SIG-M5 treated with dmso at 0.1 percent for 504 hours (cell line): ENCODE results near the gene PARN.
"Not testable (repeated sequence)": the region's sequence is repeated elsewhere in the genome, so short reads cannot be mapped to it uniquely, and the experiment has no call there.

Source experiments
- DNase-seq: peaks from one replicate; lab custom pipeline; 2025; ENCODE audit not compliant: unreplicated experiment; lab: John Stamatoyannopoulos, UW

Gene PARN

DNA sequence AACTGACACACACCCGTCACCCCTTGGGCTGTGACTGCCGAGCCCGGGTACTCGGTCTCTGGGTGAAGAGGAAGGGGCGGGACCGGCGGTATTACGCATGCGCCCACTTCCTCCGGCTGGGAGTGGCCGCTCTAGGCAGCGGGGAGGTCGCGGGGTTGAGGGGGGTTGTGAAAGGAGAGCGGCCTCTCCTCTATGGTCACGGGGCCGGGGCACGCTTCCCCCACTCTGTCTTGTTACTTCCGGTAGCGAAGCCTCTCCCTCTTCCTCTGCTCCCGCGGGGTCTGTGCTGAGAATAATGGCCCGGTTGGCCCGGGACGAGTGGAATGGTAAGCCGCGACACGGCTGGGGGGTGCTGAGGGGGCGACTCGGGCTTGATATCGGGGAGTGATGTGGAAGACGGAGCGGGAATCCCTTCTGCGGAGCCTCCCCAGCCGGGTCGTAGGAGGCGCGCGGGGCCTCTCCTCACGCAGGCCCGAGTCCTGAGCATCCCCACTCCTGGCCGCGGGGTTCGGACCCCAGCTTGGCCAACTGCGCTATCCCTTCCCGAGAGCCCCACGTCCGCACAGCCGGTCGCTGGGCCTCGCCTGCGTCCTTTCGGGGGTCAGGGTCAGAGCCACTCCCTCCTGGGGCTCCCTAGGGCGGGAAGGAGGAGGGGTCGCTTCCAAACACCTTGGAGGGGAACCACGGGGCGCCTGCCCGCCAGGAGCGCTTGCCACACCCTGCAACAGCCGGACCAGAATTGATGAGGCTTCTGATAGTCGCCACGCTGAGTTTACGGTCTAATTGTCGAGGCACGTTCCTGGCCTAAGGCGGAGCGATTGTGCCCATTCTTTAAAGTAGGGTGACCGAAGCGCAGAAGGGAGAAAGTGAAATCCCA, 2.9 kb upstream of the PARN start, which contains the start of gene BFAR:
Gene BFAR (plus strand): TSS at position 259 of the 877 bp plus-strand sequence. CDS start 11,396 bp downstream, outside the sequence.
- peak; percentile 93 for DNase-seq

DNA sequence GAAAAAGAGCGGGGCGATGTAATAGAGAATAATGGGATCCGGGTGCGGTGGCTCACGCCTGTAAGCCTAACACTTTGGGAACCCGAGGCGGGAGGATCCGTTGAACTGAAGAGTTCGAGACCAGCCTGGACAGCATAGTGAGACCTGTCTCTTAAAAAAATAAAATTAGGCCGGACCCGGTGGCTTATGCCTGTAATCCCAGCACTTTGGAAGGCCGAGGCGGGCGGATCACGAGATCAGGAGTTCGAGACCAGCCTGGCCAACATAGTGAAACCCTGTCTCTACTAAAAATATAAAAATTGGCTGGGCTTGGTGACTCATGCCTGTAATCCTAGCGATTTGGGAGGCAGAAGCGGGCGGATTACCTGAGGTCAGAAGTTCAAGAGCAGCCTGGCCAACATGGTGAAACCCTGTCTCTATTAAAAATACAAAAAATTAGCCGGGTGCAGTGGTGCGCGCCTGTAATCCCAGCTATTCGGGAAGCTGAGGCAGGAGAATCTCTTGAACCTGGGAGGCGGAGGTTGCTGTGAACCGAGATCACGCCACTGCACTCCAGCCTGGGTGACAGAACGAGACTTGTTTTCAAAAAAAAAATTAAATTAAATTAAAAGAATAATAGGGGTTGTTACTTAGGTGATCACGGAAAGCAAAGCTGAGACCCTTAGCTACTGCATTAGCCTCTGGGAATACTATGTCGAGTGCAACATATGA, 715 bp upstream of the PARN start:
- DNase-seq = not testable (repeated sequence)

DNA sequence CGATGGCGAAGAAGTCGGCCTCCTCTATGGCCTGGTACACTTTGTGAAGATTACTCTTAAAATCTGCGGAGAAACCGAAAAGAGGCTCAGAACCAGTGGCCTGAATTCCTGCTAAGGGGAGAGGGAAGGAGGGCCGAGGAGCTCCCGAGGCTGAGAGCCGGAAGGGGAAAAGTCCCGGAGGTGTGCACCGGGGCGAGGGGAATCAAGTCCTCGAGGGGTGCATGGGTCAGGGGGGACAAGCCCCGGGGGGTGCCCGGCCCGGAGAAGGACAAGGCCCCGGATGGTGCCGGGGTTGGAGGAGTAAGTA, 495 bp downstream of the PARN start:
- no peak for DNase-seq

DNA sequence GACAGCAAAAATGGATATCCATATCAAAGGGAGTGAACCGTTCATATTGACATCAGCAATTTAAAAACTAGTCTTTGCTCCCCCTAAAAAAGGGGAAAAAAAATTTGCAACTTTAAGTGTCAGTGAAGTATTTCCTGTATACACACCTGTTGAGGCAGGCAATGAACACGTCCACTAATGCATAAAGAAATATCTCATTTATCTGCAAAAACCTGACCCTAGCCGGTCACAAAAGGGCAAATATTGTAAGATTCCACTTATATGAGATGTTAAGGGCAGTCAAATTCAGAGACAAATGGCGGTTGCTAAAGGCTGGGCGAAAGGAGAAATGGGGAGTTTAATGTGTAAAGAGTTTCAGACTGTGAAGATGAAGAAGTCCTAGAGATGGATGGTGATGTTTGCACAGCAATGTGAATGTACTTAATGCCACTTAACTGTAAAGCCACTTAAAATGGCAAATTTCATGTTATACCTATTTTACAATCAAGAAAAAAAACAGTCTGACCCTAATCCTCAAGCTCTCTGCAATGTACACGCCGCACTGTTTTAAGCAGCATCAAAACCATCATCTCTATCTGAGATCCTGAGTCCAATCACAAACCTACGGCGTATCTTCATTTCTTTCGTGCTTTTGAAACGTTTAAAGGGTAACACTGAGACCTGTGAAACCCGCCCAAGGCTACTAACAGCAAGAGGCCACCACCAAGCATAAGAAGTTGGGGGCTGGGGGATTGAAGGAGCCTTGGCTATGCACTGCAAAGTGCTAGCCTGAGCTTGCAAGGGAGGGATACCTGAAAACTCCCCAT, 1.1 kb downstream of the PARN start:
- DNase-seq = no peak

DNA sequence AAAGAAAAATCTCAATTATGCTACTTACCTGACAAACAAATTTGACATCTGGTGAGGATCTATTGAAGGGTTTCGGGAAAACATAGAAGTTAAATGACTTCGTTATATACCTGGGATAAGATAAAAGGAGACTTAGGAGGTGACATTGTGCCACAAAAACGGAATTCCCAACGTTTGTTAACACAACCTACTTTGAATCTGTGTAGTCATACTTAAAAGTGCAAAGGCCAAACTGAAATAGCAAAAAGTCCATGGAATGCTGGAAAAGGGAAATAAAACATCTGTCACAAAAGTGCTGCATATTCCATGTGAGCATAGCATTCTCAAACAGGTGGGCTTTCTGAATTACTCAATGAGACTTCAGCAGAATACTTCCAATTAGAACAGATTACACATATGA, 3.0 kb downstream of the PARN start:
- no peak for DNase-seq

DNA sequence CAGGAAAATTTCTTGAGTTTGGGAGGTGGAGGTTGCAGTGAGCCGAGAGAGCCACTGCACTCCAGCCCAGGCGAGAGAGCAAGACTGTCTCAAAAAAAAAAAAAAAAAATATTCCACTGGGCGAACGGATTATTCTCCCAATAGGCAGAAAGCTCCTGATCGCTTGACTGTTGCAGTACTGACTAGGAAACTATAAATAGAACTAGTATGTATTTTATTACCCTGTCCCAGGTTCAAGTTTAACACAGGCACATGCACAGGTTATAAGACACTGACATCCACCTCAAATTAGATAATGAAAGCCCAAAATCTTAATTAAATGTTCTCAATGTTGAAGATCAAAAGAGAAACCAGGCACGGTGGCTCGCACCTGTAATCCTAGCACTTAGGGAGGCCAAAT, 11.5 kb downstream of the PARN start:
- DNase-seq = no peak

DNA sequence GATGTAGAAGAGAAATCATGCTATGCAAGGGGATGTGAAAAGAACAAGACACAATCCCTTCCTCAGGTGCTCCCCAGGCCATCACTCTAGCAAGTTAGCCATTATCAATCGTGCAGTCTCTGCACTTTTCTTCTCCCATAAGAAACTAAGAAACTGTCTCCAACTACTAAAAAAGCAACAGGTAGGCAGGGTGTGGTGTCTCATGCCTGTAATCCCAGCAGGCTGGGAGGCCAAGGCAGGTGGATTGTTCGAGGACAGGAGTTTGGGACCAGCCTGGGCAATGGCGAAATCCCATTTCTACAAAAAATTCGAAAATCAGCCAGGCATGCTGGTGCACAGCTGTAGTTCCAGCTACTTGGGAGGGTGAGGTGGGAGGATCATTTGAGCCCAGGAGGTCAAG, 13.8 kb downstream of the PARN start:
- DNase-seq = no peak

DNA sequence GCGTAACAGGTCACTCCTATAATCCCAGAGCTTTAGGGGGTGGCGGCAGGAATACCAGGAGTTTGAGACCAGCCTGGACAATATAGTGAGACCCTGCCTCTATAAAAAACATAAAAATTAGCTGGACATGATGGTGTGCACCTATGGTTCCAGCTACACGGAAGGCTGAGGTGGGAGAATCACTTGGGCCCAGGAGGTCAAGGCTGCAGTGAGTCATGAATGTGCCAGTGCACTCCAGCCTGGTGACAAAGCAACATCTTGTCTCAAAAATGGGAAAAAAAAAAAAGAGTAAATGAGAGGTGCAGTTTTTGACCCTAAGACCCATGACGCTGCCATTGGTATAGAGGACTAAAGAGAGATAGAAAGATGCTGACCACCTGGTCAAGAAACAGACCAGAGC, 16.1 kb downstream of the PARN start:
- no peak for DNase-seq

DNA sequence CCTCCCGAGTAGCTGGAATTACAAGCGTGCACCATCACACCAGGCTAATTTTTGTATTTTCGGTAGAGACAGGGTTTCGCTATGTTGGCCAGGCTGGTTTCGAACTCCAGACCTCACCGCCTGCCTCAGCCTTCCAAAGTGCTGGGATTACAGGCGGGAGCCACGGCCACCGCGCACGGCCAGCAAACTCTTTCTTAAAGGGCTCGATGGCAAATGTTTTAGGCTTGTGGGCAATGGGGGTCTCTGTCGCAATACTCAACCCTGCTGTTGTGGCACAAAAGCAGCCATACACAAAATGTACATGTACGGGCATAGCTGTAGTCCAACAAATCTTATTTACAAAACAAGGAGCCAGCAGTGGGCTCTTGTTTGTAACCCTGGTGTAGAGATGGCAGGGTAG, 18.4 kb downstream of the PARN start:
- no peak for DNase-seq

DNA sequence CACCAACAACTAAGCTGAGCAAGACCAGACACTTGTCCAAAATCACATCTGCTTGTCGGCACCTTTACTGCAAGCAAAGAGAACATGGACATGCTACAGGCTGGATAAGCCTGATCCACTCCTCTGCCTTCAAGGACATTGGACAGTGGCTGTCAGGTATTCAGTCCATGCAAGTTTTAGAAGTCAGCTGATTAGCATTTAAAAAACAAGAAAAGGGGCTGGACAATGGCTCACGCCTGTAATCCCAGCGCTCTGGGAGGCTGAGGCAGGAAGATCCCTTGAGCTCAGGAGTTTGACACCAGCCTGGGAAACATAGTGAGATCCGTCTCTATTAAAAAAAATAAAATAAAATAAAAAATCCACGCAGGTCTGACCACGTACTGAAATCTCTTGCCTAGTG, 20.3 kb downstream of the PARN start:
- DNase-seq = no peak

DNA sequence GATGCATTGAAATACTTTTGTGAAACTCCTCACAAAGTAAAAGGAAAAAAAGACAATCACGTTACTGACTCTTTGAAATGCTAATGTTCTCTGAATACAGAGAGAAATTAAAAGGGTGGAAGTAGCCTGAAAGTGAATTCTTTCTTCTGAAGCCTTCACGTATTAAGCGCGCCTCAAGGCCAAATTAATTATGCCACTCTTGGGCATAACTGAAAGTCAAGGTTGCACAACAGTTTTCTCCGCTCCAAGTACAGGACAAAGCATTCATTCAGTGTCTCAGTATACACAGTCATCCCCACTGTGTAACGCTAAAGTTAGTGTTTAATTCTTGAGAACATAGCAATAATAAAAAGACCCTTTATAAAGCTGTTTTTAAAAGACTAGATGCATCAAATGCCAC, 21.5 kb downstream of the PARN start:
- DNase-seq = no peak

DNA sequence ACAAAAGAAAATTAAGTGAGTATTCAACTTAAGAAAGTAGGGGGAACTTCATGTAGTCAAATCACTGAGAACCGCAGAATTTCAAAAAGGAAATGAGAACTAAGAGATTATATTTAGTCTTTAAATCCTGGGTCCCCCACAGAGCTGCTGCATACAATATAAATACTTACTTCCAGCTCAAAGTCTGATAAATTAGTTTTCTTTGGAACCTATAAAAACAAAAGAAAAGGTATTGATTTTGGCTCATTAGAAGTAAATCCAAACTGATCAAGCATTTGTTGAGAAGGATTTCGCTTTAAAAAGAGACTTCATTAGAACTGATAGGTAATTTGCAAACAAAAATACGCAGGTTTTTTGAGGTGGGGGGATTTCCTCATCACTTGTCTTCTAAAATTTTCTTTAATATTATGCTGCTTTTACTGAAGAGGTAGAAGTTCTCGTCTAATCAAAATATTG, 21.9 kb downstream of the PARN start:
- DNase-seq = no peak

DNA sequence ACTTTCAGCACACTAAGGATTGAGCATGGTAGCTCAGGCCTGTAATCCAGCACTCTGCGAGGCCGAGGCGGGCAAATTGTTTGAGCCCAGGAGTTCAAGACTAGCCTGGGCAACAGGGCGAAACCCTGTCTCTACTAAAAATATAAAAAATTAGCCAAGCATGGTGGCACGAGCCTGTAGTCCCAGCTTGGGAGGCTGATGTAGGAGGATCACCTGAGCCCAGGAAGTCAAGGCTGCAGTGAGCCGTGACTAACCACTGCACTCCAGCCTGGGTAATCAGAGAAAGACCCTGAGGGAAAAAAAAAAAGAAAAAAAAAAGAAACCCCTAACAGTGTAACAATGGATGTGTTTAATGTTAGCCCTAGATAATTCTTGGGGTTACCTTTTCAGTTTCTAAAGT, 24.0 kb downstream of the PARN start:
- no peak for DNase-seq

DNA sequence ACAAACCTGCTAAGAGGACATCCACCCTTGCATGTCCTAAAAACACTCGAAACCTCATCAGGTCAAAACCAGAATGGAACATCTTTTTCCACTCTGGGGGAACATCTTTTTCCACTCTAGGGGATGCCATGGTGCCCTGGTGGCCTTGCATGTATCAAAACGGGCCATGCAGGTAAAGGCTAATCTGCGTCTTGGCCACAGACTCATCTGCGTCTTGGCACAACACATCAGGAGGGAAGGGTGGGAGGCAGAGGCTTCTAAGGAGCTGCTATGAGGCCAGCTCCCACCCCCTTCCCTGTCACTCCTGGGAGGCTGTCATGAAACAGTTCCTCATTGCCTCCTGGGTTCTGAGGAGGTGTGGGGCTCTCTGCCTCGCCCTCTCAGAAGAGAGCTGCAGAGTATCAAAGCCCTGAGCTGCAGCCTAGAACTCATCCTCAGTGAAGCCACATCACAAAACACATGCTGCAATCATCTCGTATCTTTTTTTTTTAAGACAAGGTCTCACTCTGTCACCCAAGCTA, 27.6 kb downstream of the PARN start:
- DNase-seq = no peak

DNA sequence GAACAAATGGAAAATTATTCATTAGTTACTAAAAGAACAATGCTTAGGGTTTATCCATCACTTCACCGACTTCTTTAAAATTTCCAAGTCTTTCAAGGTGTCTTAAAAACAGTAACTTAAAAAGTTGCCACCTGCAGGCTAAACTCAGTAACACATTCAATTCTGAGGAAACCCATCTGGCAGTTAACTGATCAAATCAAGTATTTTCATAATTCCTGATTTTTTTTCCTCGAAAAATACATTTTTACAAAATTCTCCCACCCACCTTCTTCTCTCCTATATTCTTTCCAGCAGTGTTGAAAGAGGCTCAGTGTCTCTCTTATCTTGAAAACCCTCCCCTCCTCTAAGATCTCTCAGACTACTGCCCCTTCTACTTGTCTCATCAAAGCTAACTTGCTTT, 29.9 kb downstream of the PARN start:
- peak; percentile 8 for DNase-seq

DNA sequence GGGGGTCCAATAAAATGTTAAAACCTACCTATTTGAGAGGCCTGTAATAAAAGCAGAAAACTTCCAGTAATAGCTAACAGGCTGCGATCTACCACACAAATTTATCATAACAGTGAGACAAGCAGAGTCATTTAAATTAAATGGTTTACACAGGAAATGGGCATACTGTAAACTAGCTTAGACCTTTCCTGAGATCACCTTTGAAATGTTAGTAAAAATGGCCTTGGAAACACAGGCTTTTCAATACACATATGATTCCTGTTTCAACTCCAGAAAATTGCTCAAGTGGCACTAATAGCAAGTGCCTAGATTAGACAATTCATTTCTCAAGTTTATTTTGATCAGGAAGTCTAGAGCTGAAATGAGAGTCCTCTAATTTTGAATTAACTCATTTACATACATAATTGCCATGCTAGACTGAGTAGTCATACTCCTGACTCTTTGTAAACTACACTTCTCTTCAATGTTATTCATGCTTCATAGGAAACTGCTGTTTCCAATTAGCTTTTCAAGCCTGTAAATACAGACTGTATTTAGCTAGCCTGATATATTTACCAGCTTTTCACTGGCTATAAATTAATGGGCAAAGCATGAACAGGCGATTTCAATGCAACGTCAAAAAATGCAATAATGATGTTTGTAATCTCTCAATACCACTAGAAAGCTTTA, 43.3 kb downstream of the PARN start:
- no peak for DNase-seq

DNA sequence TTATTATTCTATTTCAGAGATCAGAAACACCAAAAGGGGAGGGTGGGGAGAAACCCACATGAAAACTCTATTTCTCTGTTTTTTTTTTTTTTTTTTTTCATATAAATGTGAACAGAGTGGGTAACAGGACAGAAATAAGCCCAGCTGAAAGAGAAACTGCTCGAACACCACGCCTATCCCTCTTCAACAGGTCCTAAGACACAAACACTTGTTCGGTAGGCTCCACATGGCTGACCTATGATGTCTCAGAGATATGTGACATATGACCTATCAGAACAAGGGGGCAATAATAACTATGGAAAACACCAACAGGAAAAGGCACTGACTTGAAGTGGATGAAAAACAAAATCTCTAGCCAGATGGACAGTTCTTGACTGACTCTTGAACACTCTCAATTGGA, 44.8 kb downstream of the PARN start:
- no peak for DNase-seq

DNA sequence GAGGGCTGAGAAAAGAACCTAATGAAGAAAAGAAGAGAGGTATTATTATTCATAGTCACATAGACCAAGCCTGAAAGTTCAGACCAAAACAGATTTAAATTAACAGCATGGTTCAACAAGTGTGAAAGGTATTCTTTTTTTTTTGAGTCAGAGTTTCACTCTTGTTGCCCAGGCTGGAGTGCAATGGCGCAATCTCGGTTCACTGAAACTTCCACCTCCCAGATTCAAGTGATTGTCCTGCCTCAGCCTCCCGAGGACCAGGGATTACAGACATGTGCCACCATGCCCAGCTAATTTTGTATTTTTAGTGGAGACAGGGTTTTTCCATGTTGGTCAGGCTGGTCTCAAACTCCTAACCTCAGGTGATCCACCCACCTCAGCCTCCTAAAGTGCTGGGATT, 49.1 kb downstream of the PARN start:
- DNase-seq = not testable (repeated sequence)

DNA sequence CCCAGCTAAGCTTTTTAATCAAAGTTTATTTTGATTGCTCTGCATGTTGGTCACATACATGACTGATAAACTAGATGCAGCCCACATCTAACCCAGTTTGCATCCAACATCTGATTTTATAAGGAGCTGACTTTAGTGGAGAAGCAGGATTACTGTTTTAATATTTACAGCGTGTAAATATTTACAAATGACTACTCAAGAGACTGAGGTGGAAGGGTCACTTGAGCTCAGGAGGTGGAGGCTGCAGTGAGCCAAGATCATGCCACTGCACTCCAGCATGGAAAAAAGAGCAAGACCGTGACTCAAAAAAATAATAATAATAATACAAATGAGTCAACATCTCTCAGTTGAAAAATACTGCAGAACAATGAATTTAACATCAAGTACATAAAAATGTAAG, 50.8 kb downstream of the PARN start:
- DNase-seq = no peak

DNA sequence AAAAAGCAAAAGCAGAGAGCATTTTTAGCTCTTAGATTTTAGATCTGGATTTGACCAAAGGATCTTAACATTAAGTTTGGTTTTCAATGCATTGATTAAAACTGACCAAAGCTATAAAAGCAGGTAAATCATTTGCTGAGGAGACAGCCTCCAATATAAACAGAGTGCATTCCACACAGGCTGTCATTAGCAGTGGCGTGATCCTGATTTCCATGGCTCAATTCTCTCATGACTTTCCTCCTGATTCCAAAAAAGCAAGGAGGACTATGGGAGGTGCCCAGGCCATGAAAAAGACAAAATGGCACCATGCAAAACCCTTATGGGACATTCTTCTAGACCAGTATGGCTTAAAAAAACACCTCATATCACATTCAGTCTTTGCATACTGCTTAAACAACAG, 53.5 kb downstream of the PARN start:
- DNase-seq = no peak

DNA sequence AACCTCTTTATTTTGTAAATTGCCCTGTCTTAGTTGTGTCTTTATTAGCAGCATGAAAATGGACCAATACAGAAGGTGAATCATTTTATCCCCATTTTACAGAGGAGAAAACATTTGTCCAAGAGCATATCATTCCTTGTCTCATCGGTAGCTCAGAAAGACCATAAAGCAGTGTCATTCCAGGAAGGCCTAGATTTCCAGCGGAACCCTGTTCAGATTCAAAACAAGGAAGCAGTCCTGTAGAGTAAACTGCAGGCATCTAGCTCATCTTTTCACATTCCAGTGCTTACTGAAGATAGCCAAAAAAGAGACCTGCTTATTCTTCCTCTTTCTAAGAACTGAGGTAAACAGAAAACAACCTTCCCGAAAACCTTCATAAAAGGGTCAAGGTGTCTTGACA, 54.0 kb downstream of the PARN start:
- DNase-seq = no peak
